HepG2 (cell line): ENCODE data around the gene TSPYL1. TPM values are rescaled to one million over a fixed set of nuclear protein-coding genes. Genes with fewer than 3 reads are reported as not detected.

Experiments used
- CBX5 ChIP-seq: sonication (generic); formaldehyde crosslinking; IDR thresholded peaks from 2 replicates; pipeline ENCODE4 v1.4.0; 2020; ENCODE audit warnings: missing genetic modification reagents, borderline replicate concordance
- KDM3A ChIP-seq: IDR thresholded peaks from 2 replicates; pipeline ENCODE4 v1.6.1; 2018; ENCODE audit warnings: low read depth, missing compliant biosample characterization
- RBFOX2 ChIP-seq: fragments of 200-400 bp; formaldehyde crosslinking; IDR thresholded peaks from 2 replicates; pipeline ENCODE4 v1.6.1; 2017; ENCODE audit warnings: low read depth, mild to moderate bottlenecking, low read length
- SIN3B ChIP-seq: fragments of 150-350 bp; IDR thresholded peaks from 2 replicates; pipeline ENCODE4 v1.6.1; 2014; ENCODE audit warnings: low read length
- ZNF160 ChIP-seq: sonication (generic); formaldehyde crosslinking; IDR thresholded peaks from 2 replicates; pipeline ENCODE4 v1.8.0; 2022; ENCODE audit warnings: mild to moderate bottlenecking, inconsistent platforms, missing genetic modification reagents
- ZNF354B ChIP-seq: sonication (generic); formaldehyde crosslinking; IDR thresholded peaks from 2 replicates; pipeline ENCODE4 v1.8.0; 2022; ENCODE audit warnings: mild to moderate bottlenecking, missing genetic modification reagents
- polyA plus RNA-seq, 8 experiments: library from polyadenylated mRNA; depleted of rRNA in 3 of 8; stranded (reverse) in 7 of 8; unstranded in 1 of 8; fragments of >200 nt; fragmentation: Illumina TruSeq in 4 of 8; extraction: Trizol in 4 of 8; gene quantifications; 2 replicates each; pipeline versions ENCODE4 v1.2.1 to v1.2.3, GENCODE V29; 2011 to 2016; ENCODE audit warnings: low read depth in 4 of 8, missing spikeins in 1 of 8, mixed read lengths in 1 of 8; ENCODE audit not compliant: insufficient read depth in 1 of 8
- total RNA-seq, 5 experiments: library from RNA; depleted of rRNA; stranded (reverse); fragments of >200 nt; fragmentation: Illumina TruSeq; extraction: Trizol; gene quantifications; 2 replicates each; pipeline ENCODE4 v1.2.3, GENCODE V29; 2016; ENCODE audit warnings: low read depth in 1 of 5
- TF ChIP-seq, protein P1 (sequence below), 2 experiments: fragments of 450-650 bp in 1 of 2; sonication (generic) in 1 of 2; formaldehyde crosslinking in 1 of 2; IDR thresholded peaks; 2 replicates each; pipeline versions ENCODE4 v1.6.1 to v1.8.0; 2016 to 2022; ENCODE audit warnings: antibody characterized with exemption in 1 of 2, mild to moderate bottlenecking in 1 of 2, missing genetic modification reagents in 1 of 2
- TF ChIP-seq, protein P2 (sequence below): sonication (generic); formaldehyde crosslinking; IDR thresholded peaks from 2 replicates; pipeline ENCODE4 v1.8.0; 2023; ENCODE audit warnings: mild to moderate bottlenecking, missing genetic modification reagents
- TF ChIP-seq, protein P3 (sequence below): sonication (generic); formaldehyde crosslinking; IDR thresholded peaks from 2 replicates; pipeline ENCODE4; 2020; ENCODE audit warnings: missing genetic modification reagents, mild to moderate bottlenecking, borderline replicate concordance

Gene TSPYL1
- total and polyA plus RNA-seq, 2 of the 13 experiments (the other 11 are each of a cell fraction or from before 2014, with no cell fraction given): 28.3 to 93.0 TPM

DNA sequence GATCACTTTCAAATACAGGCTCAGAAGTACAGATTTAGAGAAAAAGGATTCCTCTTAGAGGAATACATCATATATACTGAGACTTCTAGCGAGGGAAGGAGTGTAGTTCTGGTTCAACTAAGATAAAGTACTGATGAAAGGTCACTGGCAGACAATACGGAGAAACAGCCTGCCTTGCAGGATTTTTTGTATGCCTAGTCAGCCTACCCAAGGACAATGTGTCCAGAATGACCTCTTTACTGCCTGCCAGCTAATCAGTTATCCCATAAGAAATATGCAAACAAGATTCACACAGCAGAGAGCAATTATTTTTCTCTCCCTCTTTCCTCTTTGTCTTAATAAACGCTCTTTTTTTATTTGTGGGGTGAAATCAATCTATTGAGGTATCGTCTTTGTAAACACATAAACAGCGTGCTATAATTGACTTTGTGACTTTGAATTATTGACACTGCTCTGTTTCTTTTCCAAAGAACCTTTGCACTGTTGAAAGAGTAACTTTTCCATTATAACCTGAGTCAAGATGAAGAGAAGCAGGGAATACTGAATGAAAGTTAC lies 24.4 kb downstream of the TSPYL1 start (continued):
- TF ChIP-seq, protein P1, sequence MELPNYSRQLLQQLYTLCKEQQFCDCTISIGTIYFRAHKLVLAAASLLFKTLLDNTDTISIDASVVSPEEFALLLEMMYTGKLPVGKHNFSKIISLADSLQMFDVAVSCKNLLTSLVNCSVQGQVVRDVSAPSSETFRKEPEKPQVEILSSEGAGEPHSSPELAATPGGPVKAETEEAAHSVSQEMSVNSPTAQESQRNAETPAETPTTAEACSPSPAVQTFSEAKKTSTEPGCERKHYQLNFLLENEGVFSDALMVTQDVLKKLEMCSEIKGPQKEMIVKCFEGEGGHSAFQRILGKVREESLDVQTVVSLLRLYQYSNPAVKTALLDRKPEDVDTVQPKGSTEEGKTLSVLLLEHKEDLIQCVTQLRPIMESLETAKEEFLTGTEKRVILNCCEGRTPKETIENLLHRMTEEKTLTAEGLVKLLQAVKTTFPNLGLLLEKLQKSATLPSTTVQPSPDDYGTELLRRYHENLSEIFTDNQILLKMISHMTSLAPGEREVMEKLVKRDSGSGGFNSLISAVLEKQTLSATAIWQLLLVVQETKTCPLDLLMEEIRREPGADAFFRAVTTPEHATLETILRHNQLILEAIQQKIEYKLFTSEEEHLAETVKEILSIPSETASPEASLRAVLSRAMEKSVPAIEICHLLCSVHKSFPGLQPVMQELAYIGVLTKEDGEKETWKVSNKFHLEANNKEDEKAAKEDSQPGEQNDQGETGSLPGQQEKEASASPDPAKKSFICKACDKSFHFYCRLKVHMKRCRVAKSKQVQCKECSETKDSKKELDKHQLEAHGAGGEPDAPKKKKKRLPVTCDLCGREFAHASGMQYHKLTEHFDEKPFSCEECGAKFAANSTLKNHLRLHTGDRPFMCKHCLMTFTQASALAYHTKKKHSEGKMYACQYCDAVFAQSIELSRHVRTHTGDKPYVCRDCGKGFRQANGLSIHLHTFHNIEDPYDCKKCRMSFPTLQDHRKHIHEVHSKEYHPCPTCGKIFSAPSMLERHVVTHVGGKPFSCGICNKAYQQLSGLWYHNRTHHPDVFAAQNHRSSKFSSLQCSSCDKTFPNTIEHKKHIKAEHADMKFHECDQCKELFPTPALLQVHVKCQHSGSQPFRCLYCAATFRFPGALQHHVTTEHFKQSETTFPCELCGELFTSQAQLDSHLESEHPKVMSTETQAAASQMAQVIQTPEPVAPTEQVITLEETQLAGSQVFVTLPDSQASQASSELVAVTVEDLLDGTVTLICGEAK (IDR thresholded peaks at IDR 0.05): no peak
- TF ChIP-seq, protein P1 (CRISPR knock-in tag; IDR thresholded peaks at IDR 0.05): no peak
- TF ChIP-seq ZNF160 (CRISPR knock-in tag) (no peak), CBX5 (CRISPR knock-in tag) (no peak), SIN3B (no peak), KDM3A (CRISPR knock-in tag) (no peak), RBFOX2 (no peak), ZNF354B (no peak)
- TF ChIP-seq, protein P2, sequence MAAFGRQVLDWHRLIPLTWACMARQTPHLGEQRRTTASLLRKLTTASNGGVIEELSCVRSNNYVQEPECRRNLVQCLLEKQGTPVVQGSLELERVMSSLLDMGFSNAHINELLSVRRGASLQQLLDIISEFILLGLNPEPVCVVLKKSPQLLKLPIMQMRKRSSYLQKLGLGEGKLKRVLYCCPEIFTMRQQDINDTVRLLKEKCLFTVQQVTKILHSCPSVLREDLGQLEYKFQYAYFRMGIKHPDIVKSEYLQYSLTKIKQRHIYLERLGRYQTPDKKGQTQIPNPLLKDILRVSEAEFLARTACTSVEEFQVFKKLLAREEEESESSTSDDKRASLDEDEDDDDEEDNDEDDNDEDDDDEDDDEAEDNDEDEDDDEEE (CRISPR knock-in tag): no peak
- TF ChIP-seq, protein P3, sequence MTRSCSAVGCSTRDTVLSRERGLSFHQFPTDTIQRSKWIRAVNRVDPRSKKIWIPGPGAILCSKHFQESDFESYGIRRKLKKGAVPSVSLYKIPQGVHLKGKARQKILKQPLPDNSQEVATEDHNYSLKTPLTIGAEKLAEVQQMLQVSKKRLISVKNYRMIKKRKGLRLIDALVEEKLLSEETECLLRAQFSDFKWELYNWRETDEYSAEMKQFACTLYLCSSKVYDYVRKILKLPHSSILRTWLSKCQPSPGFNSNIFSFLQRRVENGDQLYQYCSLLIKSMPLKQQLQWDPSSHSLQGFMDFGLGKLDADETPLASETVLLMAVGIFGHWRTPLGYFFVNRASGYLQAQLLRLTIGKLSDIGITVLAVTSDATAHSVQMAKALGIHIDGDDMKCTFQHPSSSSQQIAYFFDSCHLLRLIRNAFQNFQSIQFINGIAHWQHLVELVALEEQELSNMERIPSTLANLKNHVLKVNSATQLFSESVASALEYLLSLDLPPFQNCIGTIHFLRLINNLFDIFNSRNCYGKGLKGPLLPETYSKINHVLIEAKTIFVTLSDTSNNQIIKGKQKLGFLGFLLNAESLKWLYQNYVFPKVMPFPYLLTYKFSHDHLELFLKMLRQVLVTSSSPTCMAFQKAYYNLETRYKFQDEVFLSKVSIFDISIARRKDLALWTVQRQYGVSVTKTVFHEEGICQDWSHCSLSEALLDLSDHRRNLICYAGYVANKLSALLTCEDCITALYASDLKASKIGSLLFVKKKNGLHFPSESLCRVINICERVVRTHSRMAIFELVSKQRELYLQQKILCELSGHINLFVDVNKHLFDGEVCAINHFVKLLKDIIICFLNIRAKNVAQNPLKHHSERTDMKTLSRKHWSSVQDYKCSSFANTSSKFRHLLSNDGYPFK: no peak
